Measurements from ENCODE around the gene NCK2.

NCK2 gene

DNA sequence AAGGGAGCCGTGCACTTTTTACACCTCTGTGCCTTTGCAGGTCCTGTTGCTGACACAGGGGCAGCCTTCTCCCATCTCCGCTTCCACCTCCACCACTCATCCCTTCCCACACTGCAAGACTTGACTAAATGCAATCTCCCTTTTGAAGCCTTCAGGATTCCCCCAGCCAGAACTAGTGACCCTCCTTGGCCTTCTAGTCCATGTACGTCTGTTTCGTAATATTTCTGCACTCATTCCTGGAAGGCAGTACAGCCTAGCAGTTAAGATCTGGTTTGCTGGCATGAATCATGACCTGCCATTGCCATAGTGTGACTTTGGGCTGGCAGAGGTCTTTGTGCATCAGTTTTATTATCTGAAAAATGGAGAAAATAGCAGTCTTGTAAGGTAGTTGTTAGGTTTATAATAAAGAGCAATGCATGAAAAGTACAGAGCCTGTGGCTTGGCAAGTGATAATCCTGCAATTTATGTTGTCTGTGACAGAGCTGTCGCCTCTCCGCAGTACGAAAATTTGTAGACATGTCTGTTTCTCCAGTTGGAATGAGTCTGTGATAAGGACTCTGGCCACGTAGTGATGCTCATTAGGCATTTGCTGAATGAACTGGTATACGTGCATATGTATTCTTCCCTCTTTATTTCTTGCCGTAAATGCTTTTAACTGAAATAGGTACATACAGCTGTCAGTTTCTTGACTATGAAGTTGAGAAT is 36.7 kb downstream of the NCK2 start:
- H3K4me1 ChIP-seq (ENCODE audit: control insufficient read depth, insufficient read depth, low read length), result no peaks in the 10 kb centered on the region
- H3K36me3 ChIP-seq (ENCODE audit: insufficient read depth, low read length), result no peaks in the 10 kb centered on the region
- no peak overlapping the region for H3K9ac ChIP-seq (ENCODE audit: low read depth, low read length)

DNA sequence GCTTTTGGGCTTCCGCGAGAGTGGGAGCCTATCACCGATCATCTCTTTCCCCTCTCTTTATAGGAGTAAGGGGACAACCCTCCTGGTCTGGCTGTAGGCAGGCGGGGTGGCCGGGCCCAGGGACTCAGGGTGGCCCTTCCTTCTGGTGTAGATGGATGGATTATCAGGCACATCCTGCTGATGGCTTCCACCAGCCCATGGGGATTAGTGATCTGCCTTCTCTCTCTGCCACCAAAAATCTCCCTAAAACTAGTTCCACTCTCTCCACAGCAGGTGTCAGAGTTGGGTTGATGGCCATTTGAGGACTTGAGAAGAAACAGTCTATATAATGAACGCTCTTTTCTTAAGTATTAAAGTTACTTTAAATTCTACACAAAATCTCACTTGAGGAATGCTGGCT is 37.4 kb downstream of the NCK2 start:
- Histone ChIP-seq H3K36me3 (ENCODE audit: insufficient read depth, low read length) (no peaks in the 10 kb centered on the region), H3K9me3 (replicated peaks; ENCODE audit: low read length) (no peaks in the 10 kb centered on the region), H3K27me3 (ENCODE audit: control insufficient read depth, insufficient read depth, low read length) (no peaks in the 10 kb centered on the region), H3K4me1 (ENCODE audit: control insufficient read depth, insufficient read depth, low read length) (no peaks in the 10 kb centered on the region), H3K4me3 (ENCODE audit: low read length) (no peak overlapping the region), H3K4me2 (ENCODE audit: low read length) (no peak overlapping the region), H3K9ac (ENCODE audit: low read depth, low read length) (no peak overlapping the region)

More for the DNA sequence above, 36.7 kb downstream of the NCK2 start:
- H3K9me3 ChIP-seq (replicated peaks; ENCODE audit: low read length), result no peaks in the 10 kb centered on the region
- no peak overlapping the region for H3K4me3 ChIP-seq (ENCODE audit: low read length)
- no peaks in the 10 kb centered on the region for H3K27me3 ChIP-seq (ENCODE audit: control insufficient read depth, insufficient read depth, low read length)
- no peak overlapping the region for H3K4me2 ChIP-seq (ENCODE audit: low read length)

DNA sequence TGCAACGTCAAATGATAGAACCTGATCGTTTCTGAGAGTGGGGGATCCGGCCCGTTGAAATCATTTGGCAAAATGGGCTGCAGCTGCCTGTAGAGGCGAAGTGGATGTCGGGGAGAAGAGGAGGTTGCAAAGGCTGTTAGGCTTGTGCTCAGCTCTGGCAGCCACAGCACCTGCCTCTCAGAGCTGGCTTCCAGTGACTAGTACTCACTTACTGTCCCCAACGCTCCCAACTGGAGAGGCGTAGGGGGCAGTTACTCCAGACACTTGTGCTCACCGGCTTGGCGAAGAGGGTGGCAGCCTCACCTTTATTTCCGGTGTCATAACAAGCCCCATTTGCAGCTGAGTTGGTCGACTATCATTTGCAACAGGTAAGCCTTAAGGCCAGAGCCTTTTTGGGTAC is 37.9 kb downstream of the NCK2 start:
- Histone ChIP-seq H3K4me1 (ENCODE audit: control insufficient read depth, insufficient read depth, low read length) (no peaks in the 10 kb centered on the region), H3K4me3 (ENCODE audit: low read length) (no peak overlapping the region), H3K27me3 (ENCODE audit: control insufficient read depth, insufficient read depth, low read length) (no peaks in the 10 kb centered on the region)

DNA sequence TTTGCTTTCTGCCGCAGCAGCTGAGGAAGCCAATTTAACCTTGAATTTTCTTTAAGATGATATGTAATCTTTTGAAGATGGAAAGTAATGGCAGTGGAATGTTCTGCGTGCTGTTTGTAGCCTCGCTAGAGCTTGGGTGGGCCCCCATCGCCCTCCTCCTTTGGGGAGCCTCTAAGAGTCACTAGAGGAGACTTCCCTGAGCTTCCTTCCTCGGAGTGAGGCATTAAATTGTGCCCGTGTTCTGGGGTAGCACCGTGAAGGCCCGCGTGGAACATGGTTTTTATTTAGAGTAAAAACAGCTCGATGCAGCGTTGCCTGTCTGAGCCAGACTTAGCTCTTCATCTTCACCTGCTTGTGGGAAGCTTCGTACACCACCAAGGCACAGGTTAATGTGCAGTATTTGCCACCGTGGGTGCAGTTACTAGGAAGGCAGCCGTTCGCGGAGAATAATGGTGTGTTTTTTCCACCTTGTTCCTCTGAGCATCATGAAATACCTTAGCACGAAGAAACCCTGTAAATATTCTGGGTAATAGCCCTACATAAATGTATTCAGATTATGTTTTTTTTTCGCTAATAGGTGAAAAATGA is 38.5 kb downstream of the NCK2 start:
- Histone ChIP-seq H3K4me2 (ENCODE audit: low read length) (no peak overlapping the region), H3K9me3 (replicated peaks; ENCODE audit: low read length) (no peaks in the 10 kb centered on the region), H3K36me3 (ENCODE audit: insufficient read depth, low read length) (no peaks in the 10 kb centered on the region), H3K27me3 (ENCODE audit: control insufficient read depth, insufficient read depth, low read length) (no peaks in the 10 kb centered on the region), H3K9ac (ENCODE audit: low read depth, low read length) (no peak overlapping the region), H3K4me3 (ENCODE audit: low read length) (no peak overlapping the region), H3K4me1 (ENCODE audit: control insufficient read depth, insufficient read depth, low read length) (no peaks in the 10 kb centered on the region)

More for the DNA sequence above, 37.9 kb downstream of the NCK2 start:
- no peaks in the 10 kb centered on the region for H3K36me3 ChIP-seq (ENCODE audit: insufficient read depth, low read length)
- H3K9ac ChIP-seq (ENCODE audit: low read depth, low read length), result no peak overlapping the region
- H3K9me3 ChIP-seq (replicated peaks; ENCODE audit: low read length), result no peaks in the 10 kb centered on the region
- H3K4me2 ChIP-seq (ENCODE audit: low read length), result no peak overlapping the region

DNA sequence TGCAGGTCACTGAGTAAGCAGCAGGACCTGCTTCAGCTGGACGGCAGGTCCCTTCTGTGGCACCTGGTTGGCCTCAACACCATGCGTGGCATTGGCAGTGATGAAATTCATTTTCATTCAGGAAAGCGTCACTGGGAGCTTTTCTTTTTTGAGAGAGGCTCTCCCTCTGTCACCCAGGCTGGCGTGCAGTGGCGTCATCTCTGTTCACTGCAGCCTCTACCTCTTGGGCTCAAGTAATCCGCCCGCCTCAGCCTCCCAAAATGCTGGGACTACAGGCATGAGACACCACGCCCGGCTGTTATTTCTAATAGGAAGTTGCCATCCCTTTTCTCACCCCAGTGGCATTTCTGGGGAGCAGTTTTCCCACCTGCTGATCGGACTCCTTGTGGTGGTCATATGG is 39.3 kb downstream of the NCK2 start:
- no peak overlapping the region for H3K9ac ChIP-seq (ENCODE audit: low read depth, low read length)
- H3K4me1 ChIP-seq (ENCODE audit: control insufficient read depth, insufficient read depth, low read length), result no peaks in the 10 kb centered on the region
- H3K36me3 ChIP-seq (ENCODE audit: insufficient read depth, low read length), result no peaks in the 10 kb centered on the region

DNA sequence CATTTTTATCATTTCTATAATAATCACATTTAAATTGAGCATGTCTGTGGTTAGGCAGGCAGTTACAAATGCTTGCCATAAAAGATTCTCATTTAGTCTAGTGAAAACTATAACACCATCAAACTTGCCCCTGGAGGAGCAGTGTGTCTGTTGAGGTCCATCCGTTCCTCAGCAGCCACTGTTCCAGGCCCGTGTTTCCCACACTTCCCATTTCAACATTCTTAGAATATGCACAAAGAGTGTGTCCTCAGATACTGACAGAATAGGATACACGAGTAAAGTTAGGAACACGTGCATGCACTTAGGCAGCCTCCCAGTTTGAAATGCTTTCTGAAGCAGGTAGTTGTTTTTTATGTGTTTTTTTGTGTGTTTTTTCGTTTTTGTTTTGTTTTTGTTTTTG is 39.9 kb downstream of the NCK2 start:
- H3K9me3 ChIP-seq (replicated peaks; ENCODE audit: low read length), result no peaks in the 10 kb centered on the region
- no peak overlapping the region for H3K9ac ChIP-seq (ENCODE audit: low read depth, low read length)
- no peak overlapping the region for H3K4me2 ChIP-seq (ENCODE audit: low read length)
- no peaks in the 10 kb centered on the region for H3K27me3 ChIP-seq (ENCODE audit: control insufficient read depth, insufficient read depth, low read length)
- H3K36me3 ChIP-seq (ENCODE audit: insufficient read depth, low read length), result no peaks in the 10 kb centered on the region
- peaks cover 4% of the 10 kb centered on the region for H3K4me1 ChIP-seq (ENCODE audit: control insufficient read depth, insufficient read depth, low read length)
- no peak overlapping the region for H3K4me3 ChIP-seq (ENCODE audit: low read length)

More for the DNA sequence above, 39.3 kb downstream of the NCK2 start:
- H3K4me2 ChIP-seq (ENCODE audit: low read length), result no peak overlapping the region
- H3K27me3 ChIP-seq (ENCODE audit: control insufficient read depth, insufficient read depth, low read length), result no peaks in the 10 kb centered on the region
- H3K9me3 ChIP-seq (replicated peaks; ENCODE audit: low read length), result no peaks in the 10 kb centered on the region
- H3K4me3 ChIP-seq (ENCODE audit: low read length), result no peak overlapping the region

DNA sequence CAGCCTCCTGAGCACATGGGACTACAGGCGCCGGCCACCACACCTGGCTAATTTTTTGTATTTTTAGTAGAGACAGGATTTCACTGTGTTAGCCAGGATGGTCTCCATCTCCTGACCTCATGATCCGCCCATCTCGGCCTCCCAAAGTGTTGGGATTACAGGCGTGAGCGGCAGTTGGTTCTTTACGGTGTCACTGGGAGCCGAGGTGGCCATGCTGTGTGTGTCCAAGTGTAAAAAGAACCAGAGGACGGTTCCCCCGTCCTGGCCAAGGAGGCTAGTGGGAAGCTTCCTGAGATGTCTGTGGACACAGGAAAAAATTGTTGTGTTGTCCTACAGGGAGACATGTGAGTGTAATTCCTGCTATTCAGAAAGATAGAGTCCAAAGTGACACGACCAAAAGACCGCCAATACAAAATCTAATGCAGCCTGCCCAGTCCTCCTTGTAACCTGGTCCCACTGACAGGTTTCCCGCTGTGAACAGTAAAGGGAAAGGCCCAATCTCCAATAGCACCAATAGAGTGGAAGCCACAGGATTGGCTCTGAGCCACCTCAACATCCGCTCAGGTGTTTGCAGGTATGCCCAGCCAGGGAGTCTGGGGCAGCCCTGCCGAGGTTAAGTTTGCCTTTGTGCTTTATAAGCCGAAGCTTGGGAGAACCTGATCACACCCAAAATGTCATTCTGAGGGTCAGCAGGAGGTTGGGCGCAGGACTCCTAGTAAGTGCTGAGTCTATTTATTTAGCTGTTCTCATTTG is 40.6 kb downstream of the NCK2 start:
- no peaks in the 10 kb centered on the region for H3K36me3 ChIP-seq (ENCODE audit: insufficient read depth, low read length)
- no peak overlapping the region for H3K9ac ChIP-seq (ENCODE audit: low read depth, low read length)
- H3K4me1 ChIP-seq (ENCODE audit: control insufficient read depth, insufficient read depth, low read length), result peaks cover 10% of the 10 kb centered on the region
- H3K4me2 ChIP-seq (ENCODE audit: low read length), result no peak overlapping the region
- H3K4me3 ChIP-seq (ENCODE audit: low read length), result no peak overlapping the region
- H3K27me3 ChIP-seq (ENCODE audit: control insufficient read depth, insufficient read depth, low read length), result no peaks in the 10 kb centered on the region
- H3K9me3 ChIP-seq (replicated peaks; ENCODE audit: low read length), result no peaks in the 10 kb centered on the region

DNA sequence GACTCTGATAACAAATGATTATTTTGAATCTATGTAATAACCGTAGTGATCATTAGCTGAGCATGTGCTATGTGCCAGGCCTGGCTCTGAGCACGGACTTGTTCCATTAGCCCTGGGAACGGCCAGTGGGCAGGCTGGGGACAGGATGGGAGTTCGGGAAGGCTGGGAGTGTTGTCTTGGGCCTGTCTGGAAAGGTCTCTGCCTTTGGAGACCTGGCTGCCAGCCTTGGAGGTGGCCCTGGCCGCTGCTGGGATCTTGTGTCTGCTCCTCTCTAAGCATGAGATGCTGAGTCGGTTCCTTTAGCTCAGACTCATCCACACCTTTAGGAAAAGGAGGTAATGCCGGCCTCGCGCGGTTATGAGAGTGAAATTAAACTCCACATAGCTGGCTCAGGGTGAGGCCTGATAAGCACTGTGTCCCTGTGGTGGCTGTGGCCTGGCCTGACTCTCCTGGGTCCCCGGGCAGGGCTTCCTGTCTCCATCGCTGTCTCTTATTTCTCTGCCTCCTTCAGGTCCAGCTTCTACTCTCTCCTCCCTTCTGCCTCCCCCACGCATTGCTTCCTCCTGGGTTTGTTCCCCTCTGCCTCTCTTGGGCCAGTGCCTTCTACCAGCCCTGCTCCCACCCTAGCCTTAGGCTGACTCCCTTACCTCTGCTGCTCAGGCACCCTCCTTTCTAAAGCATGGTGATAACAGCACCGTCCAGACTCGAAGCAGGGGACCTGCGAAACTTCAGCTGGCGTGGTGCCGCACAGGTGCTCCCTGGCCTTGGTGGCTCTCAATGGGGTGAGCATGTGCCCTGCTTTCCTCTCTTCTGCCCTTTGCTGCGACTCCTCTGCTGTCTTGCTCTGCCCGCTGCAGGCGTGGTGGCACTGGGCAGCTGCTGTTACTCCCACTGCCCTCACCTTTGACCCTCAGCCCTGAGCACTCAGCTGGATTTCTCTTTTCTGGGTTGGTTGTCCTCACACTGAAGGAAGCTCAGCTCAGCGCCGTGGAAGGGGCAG is 41.8 kb downstream of the NCK2 start:
- no peaks in the 10 kb centered on the region for H3K27me3 ChIP-seq (ENCODE audit: control insufficient read depth, insufficient read depth, low read length)
- no peak overlapping the region for H3K4me3 ChIP-seq (ENCODE audit: low read length)
- no peaks in the 10 kb centered on the region for H3K9me3 ChIP-seq (replicated peaks; ENCODE audit: low read length)
- no peak overlapping the region for H3K4me2 ChIP-seq (ENCODE audit: low read length)
- H3K9ac ChIP-seq (ENCODE audit: low read depth, low read length), result no peak overlapping the region
- peaks cover 17% of the 10 kb centered on the region for H3K4me1 ChIP-seq (ENCODE audit: control insufficient read depth, insufficient read depth, low read length)
- no peaks in the 10 kb centered on the region for H3K36me3 ChIP-seq (ENCODE audit: insufficient read depth, low read length)

DNA sequence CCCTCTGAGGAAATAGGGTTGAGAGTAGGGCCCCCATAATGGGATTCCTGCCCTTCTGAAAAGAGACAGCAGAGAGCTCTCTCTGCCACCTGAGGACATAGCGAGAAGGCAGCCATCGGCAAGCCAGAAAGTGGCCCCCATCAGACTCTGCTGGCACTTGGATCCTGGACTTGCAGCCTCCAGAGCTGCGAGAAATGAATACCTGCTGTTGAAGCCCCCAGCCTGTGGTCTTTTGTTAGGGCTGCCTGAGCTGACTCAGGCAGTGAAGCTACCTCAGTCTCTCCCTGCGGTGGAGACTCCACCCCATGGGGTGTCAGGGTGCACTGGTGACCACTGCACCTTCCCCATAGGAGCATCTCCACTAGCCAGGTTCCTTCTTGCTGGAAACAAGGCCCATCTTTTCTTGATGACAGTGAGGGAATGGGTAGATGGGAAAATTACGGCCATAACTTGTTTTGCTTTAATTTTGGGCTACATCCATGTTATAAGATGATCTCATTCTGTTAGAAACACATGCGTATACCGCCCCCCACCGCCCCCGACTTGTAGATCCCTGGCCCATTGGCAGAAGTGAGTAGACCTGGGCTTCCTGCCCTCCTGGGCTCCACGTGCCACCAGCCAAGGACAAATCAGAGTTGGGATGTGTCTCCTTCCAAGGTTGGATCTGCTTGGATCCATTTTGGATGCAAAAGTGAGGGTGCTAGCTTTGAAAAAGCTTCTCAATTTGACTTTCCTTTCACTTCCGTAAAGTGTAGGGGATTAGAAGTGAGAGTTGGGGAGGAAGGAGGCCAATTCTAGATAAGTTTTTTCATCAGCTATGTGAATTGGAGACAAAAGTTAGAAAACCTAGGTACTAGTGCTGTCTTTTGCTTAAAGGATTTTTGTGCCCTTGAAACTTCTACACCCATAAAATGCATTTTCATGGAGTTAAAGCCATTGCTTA is 42.9 kb downstream of the NCK2 start:
- Histone ChIP-seq H3K27me3 (ENCODE audit: control insufficient read depth, insufficient read depth, low read length) (no peaks in the 10 kb centered on the region), H3K4me3 (ENCODE audit: low read length) (no peak overlapping the region), H3K4me1 (ENCODE audit: control insufficient read depth, insufficient read depth, low read length) (peaks cover 17% of the 10 kb centered on the region), H3K36me3 (ENCODE audit: insufficient read depth, low read length) (no peaks in the 10 kb centered on the region), H3K9ac (ENCODE audit: low read depth, low read length) (no peak overlapping the region), H3K4me2 (ENCODE audit: low read length) (no peak overlapping the region), H3K9me3 (replicated peaks; ENCODE audit: low read length) (no peaks in the 10 kb centered on the region)

DNA sequence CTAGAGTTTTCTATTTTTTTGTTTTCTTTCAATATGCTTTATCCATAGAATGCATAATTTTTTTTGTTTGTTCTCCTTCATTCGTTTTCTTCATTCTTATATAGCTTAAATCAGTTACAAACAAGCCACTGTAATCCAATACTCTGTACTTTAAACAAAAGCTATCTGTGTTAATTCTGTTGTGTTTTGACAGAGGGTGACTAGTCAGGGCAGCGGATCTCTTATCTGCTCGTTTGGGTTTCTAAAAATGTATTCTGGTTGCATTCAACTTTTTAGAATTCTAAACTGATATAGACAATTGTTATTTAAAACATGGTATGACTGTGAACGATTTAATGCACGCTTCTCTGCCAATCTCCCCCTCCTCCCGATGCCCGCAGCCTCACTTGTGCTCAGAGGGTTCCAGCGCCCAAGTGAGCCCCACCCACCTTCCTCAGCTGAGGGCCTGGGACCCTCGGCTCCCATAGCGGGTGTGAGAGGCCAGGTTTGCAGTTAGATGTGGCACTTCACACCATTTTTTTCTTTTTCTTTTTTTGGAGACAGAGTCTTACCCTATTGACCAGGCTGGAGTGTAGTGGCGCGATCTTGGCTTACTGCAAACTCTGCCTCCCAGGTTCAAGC is 44.1 kb downstream of the NCK2 start:
- Histone ChIP-seq H3K36me3 (ENCODE audit: insufficient read depth, low read length) (no peaks in the 10 kb centered on the region), H3K4me3 (ENCODE audit: low read length) (no peak overlapping the region), H3K4me2 (ENCODE audit: low read length) (no peak overlapping the region), H3K27me3 (ENCODE audit: control insufficient read depth, insufficient read depth, low read length) (no peaks in the 10 kb centered on the region), H3K9me3 (replicated peaks; ENCODE audit: low read length) (no peaks in the 10 kb centered on the region), H3K9ac (ENCODE audit: low read depth, low read length) (no peak overlapping the region), H3K4me1 (ENCODE audit: control insufficient read depth, insufficient read depth, low read length) (peaks cover 17% of the 10 kb centered on the region)

Data from skeletal muscle satellite cell (primary cell).